DMS153 treated with DMSO at 0.1 percent for 48 hours (cell line): ENCODE data around the gene STIL.
"Not testable (repeated sequence)": the region's sequence is repeated elsewhere in the genome, so short reads cannot be mapped to it uniquely, and the experiment has no call there.

ENCODE experiments used
- DNase-seq: peaks from one replicate; lab custom pipeline; 2025; ENCODE audit not compliant: unreplicated experiment; lab: John Stamatoyannopoulos, UW

The STIL gene

DNA sequence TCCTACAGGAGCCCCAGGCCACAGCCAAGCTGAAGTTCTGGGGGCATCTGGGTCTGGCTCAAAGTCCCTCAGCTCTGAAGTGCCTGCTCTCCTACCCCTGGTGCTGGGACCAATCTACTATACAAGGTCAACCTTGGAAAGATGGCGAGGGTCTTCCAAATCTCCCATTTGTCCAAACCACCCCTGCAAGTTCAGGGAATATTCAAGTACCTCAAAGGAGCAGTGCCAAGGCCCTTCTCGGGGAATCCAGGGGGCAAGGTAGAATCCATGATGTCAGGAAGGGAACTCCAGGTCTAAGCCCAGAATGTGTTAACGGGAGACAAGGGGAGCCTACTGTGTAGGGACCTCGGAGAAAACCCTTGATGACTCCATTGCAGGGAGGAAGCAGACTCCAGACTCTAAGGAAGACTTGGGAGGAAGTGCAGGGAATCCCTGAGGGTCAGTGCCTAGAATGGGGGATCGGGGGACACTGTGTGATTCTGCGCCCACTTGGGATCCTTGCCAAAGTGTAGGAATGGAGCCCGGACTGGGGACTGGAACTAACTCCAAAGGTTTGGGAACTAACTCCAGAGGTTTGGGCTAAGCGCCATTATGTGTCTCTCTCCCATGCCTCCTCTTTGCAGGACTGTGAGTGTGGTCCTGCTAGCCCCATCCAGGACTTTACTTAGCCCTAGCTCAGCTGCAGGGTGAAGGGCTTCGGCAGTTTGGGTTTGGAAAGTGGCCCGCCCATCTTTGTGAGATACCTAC lies 90.6 kb downstream of the STIL start:
- no peak for DNase-seq

DNA sequence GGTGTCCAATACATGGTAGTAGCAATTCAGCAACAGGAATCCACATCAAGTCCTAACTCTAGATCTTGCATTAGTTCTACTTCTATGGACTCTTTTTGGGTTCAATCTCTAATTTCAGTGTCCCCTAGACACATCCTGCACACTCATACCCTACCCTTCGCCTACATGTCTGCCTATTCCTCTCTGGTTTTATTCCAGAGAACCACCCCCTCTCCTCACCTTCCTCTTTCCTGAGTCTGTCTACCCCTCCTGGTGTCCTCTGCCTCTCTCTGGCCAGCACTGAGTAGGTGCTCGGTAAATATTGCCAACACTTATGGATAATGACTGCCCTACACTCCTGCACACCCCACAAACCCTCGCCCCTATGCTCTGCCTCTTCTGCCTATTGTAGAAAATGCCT lies 91.5 kb downstream of the STIL start:
- DNase-seq: no peak

- DNase-seq: no peak
Observed at GRCh38 chr1:47219590-47220220, 94.2 kb downstream of the STIL start.

GRCh38 chr1:47219001-47219400 lies 94.9 kb downstream of the STIL start:
- DNase-seq: no peak

GRCh38 chr1:47216278-47217059 lies 97.5 kb downstream of the STIL start:
- DNase-seq: no peak

DNA sequence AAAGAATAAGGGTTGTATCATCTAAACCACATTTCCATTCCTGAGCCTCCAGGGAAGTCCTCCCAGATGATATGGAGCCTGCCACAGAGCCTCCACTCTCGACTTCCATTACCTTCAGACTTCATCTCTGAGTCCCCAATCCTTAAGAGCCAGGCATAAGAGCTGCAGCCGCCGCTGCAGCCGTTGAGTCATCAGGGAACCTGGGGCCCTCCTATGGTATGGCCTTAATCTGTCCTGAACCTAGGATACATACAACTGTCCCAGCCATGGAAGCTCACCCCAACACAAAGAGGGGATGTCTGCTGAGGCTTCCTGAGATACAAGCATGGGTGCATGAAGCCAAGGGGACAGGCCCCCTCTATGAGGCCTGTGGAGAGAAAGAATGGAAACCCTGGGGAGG lies 98.2 kb downstream of the STIL start:
- DNase-seq: no peak

- DNase-seq: no peak
Observed at GRCh38 chr1:47214549-47214948, 99.4 kb downstream of the STIL start.

DNA sequence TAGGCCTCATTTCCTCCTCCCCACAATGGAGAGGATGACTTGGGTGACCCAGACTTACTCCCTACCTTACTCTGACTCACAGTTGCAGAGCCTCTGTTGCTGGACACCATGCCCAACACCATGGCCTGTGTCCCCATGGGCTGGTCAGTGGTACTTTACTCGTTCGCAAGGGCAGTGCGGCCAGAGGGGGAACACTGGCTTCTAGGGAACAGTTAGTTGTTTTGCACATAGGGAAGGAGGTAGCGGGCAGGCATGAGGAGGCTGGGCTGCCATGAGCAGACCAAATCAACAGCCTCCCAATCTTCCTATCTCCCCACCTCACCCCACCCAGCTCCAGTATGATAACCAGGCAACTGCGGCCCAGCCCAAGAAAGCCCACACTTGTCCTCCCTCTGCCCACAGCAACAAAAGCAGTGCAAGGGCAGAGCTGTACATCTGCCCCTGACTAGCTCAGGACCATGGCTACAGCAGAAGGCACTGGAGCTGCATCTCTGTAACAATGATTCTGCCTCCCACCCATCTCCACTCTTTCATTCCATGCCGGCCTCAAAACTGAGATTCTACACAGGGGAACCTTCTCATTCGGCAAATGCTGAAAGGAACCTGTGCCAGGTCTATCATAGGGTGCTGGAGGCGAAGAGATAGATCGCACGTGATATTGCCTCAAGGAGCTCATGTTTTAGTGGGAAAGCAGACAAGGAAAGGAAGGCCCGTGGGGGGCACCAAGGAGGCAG lies 100.5 kb downstream of the STIL start:
- DNase-seq: no peak

- DNase-seq: no peak
Observed at GRCh38 chr1:47212636-47213229, 101.2 kb downstream of the STIL start.

GRCh38 chr1:47211796-47212269 lies 102.1 kb downstream of the STIL start:
- DNase-seq: no peak

GRCh38 chr1:47210666-47211065 lies 103.3 kb downstream of the STIL start:
- no peak for DNase-seq

DNA sequence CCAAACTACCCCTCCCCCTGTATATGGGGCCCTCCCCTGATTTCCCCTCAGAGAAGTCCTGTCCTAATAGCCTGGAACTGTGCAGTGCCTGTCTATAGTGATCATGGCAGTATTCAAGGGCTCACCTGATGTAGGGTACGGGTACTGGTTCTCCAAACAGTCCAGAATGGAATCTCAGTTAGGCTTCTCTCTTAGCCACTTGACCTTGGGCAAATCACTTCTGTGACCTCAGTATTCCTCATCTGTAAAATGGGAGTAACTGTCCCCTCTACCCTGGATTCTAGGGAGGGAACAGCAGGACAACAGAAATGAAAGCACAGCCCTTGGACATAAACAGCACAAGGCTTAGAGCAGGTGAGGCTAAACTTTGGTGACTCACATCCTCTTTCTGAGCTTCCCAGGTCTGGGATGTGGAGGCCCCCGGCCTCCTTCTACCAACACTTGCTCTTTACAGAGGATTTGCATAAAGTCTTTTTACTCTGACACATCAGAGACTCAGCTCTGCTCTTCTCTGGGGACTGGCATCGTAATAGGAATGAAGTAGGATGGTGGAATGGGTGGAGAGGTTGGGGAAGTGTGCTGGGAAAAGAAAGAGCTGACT lies 104.1 kb downstream of the STIL start:
- DNase-seq: no peak

GRCh38 chr1:47209091-47209490 lies 104.9 kb downstream of the STIL start:
- no peak for DNase-seq

DNA sequence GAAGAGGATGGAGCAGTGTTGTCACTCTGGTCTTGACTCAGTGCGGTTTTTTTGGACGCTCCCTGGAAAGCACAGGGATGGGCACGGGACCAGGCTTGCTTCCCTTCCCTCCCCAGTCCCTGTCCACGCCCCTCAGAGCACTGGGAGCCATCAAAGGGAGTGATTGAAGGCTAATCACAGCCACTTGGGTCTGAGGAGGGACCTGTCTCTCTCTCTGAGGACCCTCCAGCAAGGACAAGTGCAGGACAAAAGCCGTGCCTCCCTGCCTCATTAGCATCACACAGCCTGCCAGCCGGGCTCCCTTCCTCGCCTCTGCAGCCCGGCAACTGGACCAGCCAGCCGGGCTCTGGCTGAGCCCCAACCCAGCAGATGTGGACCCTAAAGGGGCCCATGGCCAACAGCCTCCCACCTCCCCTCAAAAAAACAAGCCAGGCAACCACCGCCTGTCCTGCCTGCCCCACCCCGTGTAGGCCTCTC lies 105.5 kb downstream of the STIL start:
- no peak for DNase-seq

GRCh38 chr1:47207803-47208373 lies 106.1 kb downstream of the STIL start:
- DNase-seq: no peak

DNA sequence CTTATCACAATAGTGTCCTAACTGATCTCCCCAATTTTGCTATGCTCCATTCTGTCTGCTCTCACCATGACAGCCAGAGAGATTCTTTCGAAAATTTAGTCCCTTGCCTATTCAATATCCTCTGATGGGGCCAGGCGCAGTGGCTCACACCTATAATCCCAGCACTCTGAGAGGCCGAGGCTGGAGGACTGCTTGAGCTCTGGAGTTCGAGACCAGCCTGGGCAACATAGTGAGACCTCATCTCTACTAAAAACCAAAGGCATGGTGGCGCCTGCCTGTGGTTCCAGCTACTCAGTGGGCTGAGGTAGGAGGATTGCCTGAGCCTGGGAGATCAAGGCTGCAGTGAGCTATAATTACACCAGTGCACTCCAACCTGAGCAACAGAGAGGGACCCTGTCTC lies 108.0 kb downstream of the STIL start:
- DNase-seq: no peak

DNA sequence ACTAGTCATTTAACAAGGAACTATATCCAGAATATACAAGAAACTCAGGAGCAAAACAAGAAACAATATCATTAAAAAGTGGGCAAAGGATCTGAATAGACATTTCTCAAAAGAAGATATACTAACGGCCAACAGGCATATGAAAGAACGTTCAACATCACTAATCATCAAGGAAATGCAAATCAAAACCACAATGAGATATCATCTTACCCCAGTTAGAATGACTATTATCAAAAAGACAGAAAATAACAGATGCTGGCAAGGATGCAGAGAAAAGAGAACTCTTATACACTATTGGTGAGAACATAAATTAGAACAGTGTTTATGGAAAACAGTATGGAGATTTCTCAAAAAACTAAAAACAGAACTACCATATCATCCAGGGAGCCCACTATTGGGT lies 110.4 kb downstream of the STIL start:
- DNase-seq: not testable (repeated sequence)

- no peak for DNase-seq
Observed at GRCh38 chr1:47201179-47201578, 112.8 kb downstream of the STIL start.
